GM12874 (cell line): ENCODE data around the gene XKR7.

ENCODE experiments used
- TF ChIP-seq, protein P1 (sequence below): IDR thresholded peaks from 2 replicates; pipeline ENCODE4 v1.5.1; 2011; ENCODE audit warnings: low read depth, mild to moderate bottlenecking, control low read depth, low read length, moderate library complexity; ENCODE audit not compliant: insufficient read depth

The XKR7 gene

DNA sequence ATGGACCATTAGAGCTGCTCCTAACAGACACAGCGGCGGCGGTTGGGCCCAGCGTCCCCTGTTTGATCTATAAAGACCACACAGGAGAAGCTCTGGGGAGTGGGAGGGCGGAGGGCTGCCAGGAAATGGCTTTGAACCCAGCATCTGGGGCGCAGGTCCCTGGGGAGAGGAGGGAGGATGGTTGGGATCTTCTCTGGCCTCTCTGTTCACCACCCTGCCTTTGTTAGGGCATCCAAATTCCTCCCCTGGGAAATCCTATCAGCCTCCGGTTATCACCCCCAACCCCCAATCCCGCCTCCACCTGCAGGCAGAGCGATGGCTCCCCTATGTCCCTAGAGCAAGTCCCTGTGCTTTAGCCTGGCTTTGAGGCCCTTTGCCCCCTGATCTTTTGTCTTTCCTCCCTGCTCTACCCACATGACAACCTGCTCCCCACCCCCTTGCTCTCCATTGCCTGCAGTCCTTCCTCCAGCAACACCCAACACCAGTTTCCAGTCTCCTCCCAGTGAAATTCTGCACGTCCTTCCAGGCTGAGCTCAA is 7.1 kb downstream of the XKR7 start:
- TF ChIP-seq, protein P1, sequence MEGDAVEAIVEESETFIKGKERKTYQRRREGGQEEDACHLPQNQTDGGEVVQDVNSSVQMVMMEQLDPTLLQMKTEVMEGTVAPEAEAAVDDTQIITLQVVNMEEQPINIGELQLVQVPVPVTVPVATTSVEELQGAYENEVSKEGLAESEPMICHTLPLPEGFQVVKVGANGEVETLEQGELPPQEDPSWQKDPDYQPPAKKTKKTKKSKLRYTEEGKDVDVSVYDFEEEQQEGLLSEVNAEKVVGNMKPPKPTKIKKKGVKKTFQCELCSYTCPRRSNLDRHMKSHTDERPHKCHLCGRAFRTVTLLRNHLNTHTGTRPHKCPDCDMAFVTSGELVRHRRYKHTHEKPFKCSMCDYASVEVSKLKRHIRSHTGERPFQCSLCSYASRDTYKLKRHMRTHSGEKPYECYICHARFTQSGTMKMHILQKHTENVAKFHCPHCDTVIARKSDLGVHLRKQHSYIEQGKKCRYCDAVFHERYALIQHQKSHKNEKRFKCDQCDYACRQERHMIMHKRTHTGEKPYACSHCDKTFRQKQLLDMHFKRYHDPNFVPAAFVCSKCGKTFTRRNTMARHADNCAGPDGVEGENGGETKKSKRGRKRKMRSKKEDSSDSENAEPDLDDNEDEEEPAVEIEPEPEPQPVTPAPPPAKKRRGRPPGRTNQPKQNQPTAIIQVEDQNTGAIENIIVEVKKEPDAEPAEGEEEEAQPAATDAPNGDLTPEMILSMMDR = no peak

DNA sequence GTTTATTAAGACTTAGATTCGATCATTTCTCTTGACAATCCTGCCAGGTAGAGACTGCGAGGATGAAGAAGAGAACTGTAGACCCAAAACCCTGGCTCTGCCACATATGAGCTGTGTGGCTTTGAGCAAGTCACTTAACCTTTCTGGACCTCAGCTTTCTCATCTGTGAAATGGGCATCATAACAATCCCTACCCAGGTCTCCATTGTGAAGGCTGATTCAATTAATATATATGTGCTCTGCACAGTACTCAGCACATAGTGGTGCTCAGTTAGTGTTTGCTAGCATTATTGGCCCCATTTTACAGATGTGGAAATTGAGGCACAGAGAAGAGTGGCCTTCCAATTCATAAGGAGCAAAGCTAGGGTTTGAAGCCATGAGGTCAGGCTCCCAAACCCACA is 7.9 kb downstream of the XKR7 start:
- TF ChIP-seq, protein P1 = no peak

DNA sequence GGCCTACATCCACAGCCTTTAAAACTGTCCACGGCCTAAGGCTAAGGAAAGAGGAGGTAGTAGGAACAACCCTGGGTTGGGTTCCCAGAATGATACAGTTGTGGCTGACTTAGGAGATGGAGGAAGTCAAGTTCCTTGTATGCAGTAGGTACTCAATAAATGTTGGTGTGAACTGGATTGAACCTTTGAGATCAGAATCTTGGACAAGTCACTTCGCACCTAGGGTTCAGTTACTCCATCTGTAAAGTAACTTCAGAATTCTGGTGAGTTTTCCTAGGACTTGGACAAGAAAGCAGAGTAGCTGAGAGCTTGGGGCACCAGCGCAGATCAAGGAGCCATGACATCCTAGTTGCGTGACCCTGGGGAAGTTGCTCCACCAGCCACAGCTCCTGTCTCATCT is 9.1 kb downstream of the XKR7 start:
- TF ChIP-seq, protein P1 = no peak

DNA sequence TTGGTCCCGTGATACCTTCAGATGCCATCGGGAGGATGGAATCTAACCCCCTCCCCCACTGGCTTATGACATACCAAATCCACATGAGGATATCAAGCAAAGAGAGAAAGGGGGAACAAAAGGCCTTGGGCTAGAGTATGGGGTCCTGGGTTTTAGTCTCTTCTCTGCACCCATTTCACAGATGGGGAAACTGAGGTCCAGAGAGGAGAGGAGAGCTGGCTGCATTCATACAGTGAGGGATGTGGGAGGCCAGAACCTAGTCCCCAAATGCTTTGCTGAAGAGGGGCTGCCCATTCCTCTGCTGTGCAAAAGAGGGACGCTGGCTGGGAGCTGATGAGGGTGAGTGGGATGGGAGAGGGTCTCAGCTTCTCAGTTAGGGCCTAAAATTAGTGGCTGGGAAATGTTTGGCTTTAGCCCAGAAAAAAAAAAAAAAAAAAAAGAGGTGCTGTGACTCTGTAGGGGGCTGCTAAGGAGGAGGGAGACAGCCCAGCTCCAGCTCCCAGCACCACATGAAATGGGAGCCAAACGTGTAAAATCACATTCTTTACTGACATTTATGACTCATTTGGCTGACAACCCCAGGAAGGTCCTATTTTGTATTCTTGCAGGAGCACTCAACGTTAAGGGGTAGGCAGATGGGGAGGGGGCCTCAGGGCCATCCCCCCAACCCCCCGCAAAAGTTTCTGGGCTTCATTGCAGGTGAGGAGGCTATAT is 11.9 kb downstream of the XKR7 start:
- TF ChIP-seq, protein P1 = no peak

DNA sequence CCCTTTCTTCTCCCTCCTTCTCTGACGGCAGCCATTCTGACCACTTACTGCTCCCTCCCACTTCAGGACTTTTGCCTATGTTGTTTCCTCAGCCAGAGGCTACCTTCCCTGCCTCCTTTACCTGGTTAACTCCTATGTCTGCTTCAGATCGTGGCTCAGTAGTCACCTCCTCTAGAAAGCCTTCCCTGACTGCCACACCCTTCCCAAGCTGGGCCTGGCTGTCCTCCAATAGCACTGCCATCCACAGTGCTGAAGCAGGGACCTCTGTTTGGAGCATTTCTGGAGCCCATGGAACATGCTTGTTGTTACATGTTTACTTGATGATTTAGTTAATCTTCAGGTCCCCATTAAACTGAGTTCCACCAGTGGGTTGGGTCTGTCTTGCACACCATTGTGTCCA is 13.8 kb downstream of the XKR7 start:
- TF ChIP-seq, protein P1 = no peak

DNA sequence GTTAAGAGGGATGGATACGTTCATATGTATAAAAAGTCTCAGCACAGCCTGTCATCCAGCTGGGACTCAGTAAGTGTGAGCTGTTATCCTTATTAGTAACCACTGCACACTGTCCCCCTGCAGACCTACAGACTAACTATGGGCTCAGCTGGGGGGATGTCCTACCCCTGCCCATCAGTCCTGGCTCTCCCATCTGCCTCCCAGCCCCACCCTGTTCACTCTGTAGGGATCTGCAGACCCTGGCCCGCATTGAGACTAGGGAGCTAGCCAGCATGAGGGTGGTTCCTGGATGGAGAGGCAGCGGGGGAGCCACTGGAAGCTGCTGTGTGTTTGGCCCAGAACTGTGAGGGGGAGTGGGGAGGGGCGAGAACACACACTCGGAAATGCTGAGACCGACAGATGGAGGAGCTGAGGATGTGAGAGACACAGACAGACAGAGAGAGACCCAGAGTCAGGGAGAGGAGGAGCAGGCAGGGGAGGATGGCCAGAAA is 17.1 kb downstream of the XKR7 start:
- TF ChIP-seq, protein P1 = no peak

DNA sequence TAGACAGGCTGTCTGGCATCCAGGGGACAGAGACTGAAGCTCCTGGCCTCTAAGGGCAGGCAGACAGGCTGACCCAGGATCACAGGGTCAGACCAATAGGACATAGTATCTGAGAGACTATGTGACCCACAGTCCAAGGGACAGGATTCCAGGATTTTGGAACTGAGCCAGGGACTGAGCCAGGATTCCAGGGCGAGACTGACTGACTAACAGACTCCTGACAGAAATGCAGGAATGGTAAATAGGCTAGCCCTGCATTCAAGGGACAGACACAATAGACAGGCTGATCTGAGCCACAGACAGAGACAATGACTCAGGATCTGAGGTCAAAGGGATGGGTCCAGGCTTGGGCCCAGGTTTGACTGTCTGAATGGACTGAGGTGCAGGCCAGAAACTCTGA is 19.8 kb downstream of the XKR7 start:
- TF ChIP-seq, protein P1 = no peak
